ENCODE measurements around the gene CAPG. TPM values are rescaled to one million over a fixed set of nuclear protein-coding genes. Genes with fewer than 3 reads are reported as not detected.

Gene CAPG
- total and polyA plus RNA-seq, 12 donors, result 0.83 to 30.4 (median 6.3) TPM

GRCh38 chr2:85401464-85401805 lies 8.7 kb downstream of the CAPG start:
- H3K4me3 ChIP-seq, result no peak overlapping the region
- WGBS, 2 donors, result 93% methylated on average over 7 of the region's 7 CpGs
- DNase-seq (no peak), ATAC-seq (no peak)
- H3K27me3 ChIP-seq, result no peaks in the 10 kb centered on the region
- TF ChIP-seq, protein P1, sequence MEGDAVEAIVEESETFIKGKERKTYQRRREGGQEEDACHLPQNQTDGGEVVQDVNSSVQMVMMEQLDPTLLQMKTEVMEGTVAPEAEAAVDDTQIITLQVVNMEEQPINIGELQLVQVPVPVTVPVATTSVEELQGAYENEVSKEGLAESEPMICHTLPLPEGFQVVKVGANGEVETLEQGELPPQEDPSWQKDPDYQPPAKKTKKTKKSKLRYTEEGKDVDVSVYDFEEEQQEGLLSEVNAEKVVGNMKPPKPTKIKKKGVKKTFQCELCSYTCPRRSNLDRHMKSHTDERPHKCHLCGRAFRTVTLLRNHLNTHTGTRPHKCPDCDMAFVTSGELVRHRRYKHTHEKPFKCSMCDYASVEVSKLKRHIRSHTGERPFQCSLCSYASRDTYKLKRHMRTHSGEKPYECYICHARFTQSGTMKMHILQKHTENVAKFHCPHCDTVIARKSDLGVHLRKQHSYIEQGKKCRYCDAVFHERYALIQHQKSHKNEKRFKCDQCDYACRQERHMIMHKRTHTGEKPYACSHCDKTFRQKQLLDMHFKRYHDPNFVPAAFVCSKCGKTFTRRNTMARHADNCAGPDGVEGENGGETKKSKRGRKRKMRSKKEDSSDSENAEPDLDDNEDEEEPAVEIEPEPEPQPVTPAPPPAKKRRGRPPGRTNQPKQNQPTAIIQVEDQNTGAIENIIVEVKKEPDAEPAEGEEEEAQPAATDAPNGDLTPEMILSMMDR (IDR thresholded peaks at IDR 0.05), result no peak
- H3K4me1 ChIP-seq, result peaks cover 0 to 26% (median 0%) of the 10 kb centered on the region in 9 donors
- H3K27ac ChIP-seq, result no peak overlapping the region
- peaks cover 0 to 44% (median 0%) of the 10 kb centered on the region in 9 donors for H3K36me3 ChIP-seq
- intact Hi-C loops (cut with DNase I), result no loop called here
- peaks cover 0 to 18% (median 0%) of the 10 kb centered on the region in 11 donors for H3K9me3 ChIP-seq

DNA sequence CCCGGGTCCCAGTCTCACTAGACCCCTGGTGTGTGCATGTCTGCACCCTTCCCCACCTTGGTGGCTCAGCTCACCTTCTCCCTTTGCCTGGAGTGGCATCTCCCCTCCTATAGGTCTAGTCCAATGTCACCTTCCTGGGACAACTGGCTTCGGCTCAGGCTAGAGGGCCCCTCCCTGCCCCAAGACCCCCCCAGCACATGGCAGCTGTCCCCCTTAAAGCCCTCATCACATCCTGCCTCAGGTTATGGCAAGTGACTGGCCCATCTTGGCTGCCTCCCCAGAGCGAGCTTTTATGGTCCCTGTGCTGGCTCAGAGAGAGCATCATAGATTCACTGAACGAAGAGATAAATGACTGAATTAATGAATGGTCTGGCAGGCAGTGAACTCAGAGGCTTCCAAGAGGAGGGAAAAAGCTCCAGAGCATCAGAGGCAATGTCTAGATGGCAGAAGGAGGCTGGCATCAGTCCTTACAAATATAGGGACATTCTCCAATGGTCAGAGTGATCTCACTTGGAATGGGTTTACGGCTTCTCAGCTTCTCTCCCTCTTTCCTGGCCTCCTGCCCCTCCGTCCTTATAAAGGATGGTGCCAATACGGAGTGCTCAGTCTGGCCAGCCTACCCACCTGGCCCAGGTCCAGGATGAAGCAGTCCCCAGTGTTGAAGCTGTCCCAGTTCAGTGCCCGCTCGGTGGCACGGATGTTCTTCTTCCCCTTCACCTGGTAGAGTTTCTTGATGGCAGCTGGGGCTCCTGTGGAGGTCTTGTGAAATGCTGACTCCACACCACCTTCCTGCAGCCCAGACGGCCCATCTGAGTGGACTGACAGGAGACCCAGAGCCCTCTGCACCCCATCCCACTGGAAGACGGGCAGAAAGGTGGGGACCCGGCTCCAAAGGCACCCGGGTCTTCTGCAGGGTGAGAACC lies 9.4 kb downstream of the CAPG start:
- ATAC-seq (peak in 1 of 8 donors; percentile 20), DNase-seq (no peak)
- Histone ChIP-seq H3K27me3 (no peaks in the 10 kb centered on the region), H3K9me3 (peaks cover 0 to 18% (median 0%) of the 10 kb centered on the region in 11 donors), H3K36me3 (peaks cover 0 to 47% (median 0%) of the 10 kb centered on the region in 9 donors), H3K4me3 (no peak overlapping the region), H3K4me1 (peaks cover 0 to 20% (median 0%) of the 10 kb centered on the region in 9 donors), H3K27ac (no peak overlapping the region)
- 82 to 84% methylated on average over 14 of the region's 14 CpGs for WGBS, 2 donors
- TF ChIP-seq, protein P1 (IDR thresholded peaks at IDR 0.05), result no peak
- intact Hi-C loops (cut with DNase I), result no loop called here

DNA sequence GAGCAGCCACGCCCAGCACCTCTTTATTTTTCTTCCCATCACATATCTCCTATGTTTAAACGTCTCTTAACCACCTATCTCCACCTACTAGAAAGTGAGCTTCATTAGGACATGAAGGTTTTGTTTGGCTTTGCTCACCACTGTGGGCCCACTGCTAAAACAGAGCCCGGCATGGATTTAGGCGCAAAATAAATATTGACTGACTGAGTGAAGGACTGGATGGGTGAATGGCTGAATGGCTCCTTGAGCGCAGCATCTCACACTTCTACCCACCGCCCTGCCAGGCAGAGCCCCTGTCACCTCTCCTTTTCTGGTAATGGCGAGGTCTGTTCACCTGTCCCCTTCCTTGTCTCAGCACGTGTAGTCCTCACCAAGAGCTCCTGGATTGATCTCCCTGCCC lies 10.1 kb downstream of the CAPG start:
- Histone ChIP-seq H3K36me3 (peaks cover 0 to 55% (median 0%) of the 10 kb centered on the region in 9 donors), H3K27me3 (no peaks in the 10 kb centered on the region), H3K9me3 (peaks cover 0 to 18% (median 0%) of the 10 kb centered on the region in 11 donors), H3K4me1 (peaks cover 0 to 12% (median 0%) of the 10 kb centered on the region in 9 donors), H3K27ac (no peak overlapping the region), H3K4me3 (no peak overlapping the region)
- TF ChIP-seq, protein P1 (IDR thresholded peaks at IDR 0.05), result no peak
- intact Hi-C loops (cut with DNase I), result no loop called here
- ATAC-seq, result no peak
- 91 to 92% methylated on average over 8 of the region's 8 CpGs for WGBS, 2 donors
- no peak for DNase-seq

DNA sequence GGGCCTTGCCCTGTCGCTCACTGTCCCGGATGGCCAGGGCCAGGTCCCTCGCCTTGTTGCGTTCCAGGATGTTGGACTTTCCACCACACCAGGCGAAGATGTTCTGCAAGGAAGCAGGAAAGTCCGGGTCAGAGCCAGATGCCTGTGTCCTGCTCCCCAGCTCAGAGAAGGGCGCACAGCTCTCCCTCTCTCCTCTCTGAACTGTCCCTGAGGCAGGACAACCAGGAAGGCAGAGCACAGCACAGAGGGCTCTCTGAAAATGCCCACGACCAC lies 11.0 kb downstream of the CAPG start:
- Histone ChIP-seq H3K27ac (no peak overlapping the region), H3K9me3 (peaks cover 0 to 13% (median 0%) of the 10 kb centered on the region in 11 donors), H3K4me1 (peaks cover 0 to 7% (median 0%) of the 10 kb centered on the region in 9 donors), H3K4me3 (no peak overlapping the region), H3K36me3 (peaks cover 0 to 63% (median 0%) of the 10 kb centered on the region in 9 donors), H3K27me3 (no peaks in the 10 kb centered on the region)
- ATAC-seq (no peak), DNase-seq (no peak)
- 95 to 97% methylated on average over 8 of the region's 8 CpGs for WGBS, 2 donors
- TF ChIP-seq, protein P1 (IDR thresholded peaks at IDR 0.05), result no peak
- intact Hi-C loops (cut with DNase I), result loop anchor here in 1 of 10 donors (5.0 kb wide), 1 partner anchor 763 kb away; no protein-coding TSS in a partner anchor
